Adipocyte (in vitro differentiated cells): ENCODE results near the gene HNRNPD.
"Not testable (repeated sequence)": the region's sequence is repeated elsewhere in the genome, so short reads cannot be mapped to it uniquely, and the experiment has no call there.

Experiments
- DNase-seq: peaks from one replicate; pipeline ENCODE4 v3.0.0-alpha.2; 2015; ENCODE audit warnings: low read depth
- H3K27me3 ChIP-seq: replicated peaks from 2 replicates; pipeline ENCODE4 v1.7.0; 2013; ENCODE audit warnings: mild to moderate bottlenecking, low read length, moderate library complexity; ENCODE audit not compliant: control insufficient read depth, insufficient read depth
- H3K36me3 ChIP-seq: 2 replicates; pipeline ENCODE4 v1.7.0; 2013; ENCODE audit warnings: low read length, mild to moderate bottlenecking, moderate library complexity; ENCODE audit not compliant: control insufficient read depth, insufficient read depth, severe bottlenecking
- H3K4me1 ChIP-seq: 2 replicates; pipeline ENCODE4 v1.7.0; 2013; ENCODE audit warnings: mild to moderate bottlenecking, low read length, moderate library complexity; ENCODE audit not compliant: control insufficient read depth, insufficient read depth
- H3K4me3 ChIP-seq: 2 replicates; pipeline ENCODE4 v1.7.0; 2013; ENCODE audit warnings: mild to moderate bottlenecking, low read length, moderate library complexity
- H3K9ac ChIP-seq: 2 replicates; pipeline ENCODE4 v1.7.0; 2013; ENCODE audit warnings: mild to moderate bottlenecking, low read length, moderate library complexity
- H3K9me3 ChIP-seq: 2 replicates; pipeline ENCODE4 v1.7.0; 2013; ENCODE audit warnings: mild to moderate bottlenecking, low read length, moderate library complexity; ENCODE audit not compliant: control insufficient read depth

HNRNPD gene

GRCh38 chr4:82373816-82374625 is at the start of gene HNRNPD:
Gene HNRNPD, minus strand, starts transcription at chr4:82373991. Its CDS starts 313 bp downstream, at chr4:82373678.
- H3K36me3 ChIP-seq: peaks cover 7% of the 10 kb centered on the region
- peaks cover 23% of the 10 kb centered on the region for H3K4me1 ChIP-seq
- H3K4me3 ChIP-seq: peak within 1 kb of the TSS; percentile 89
- H3K9ac ChIP-seq: peak within 1 kb of the TSS; percentile 98
- H3K27me3 ChIP-seq: no peaks in the 10 kb centered on the region
- no peaks in the 10 kb centered on the region for H3K9me3 ChIP-seq
- DNase-seq: peak; percentile 99

GRCh38 chr4:82422616-82423015 is 48.8 kb upstream of the HNRNPD start:
- peaks cover 37% of the 10 kb centered on the region for H3K4me1 ChIP-seq
- no peaks in the 10 kb centered on the region for H3K9me3 ChIP-seq
- H3K36me3 ChIP-seq: peaks cover 52% of the 10 kb centered on the region
- no peak overlapping the region for H3K9ac ChIP-seq
- no peak overlapping the region for H3K4me3 ChIP-seq
- no peak for DNase-seq
- H3K27me3 ChIP-seq: no peaks in the 10 kb centered on the region

GRCh38 chr4:82421796-82422560 is 48.2 kb upstream of the HNRNPD start:
- H3K9me3 ChIP-seq: no peaks in the 10 kb centered on the region
- H3K4me3 ChIP-seq: no peak overlapping the region
- no peak for DNase-seq
- H3K36me3 ChIP-seq: peaks cover 48% of the 10 kb centered on the region
- no peaks in the 10 kb centered on the region for H3K27me3 ChIP-seq
- no peak overlapping the region for H3K9ac ChIP-seq
- peaks cover 35% of the 10 kb centered on the region for H3K4me1 ChIP-seq

GRCh38 chr4:82419451-82419850 is 45.7 kb upstream of the HNRNPD start:
- no peak for DNase-seq
- Histone ChIP-seq H3K4me1 (peaks cover 14% of the 10 kb centered on the region), H3K36me3 (peaks cover 22% of the 10 kb centered on the region), H3K9ac (no peak overlapping the region), H3K27me3 (no peaks in the 10 kb centered on the region), H3K9me3 (no peaks in the 10 kb centered on the region), H3K4me3 (no peak overlapping the region)

GRCh38 chr4:82415922-82416365 is 42.2 kb upstream of the HNRNPD start:
- no peak for DNase-seq
- no peaks in the 10 kb centered on the region for H3K4me1 ChIP-seq
- no peak overlapping the region for H3K4me3 ChIP-seq
- H3K9ac ChIP-seq: no peak overlapping the region
- no peaks in the 10 kb centered on the region for H3K36me3 ChIP-seq
- no peaks in the 10 kb centered on the region for H3K9me3 ChIP-seq
- no peaks in the 10 kb centered on the region for H3K27me3 ChIP-seq

GRCh38 chr4:82415061-82415460 is 41.3 kb upstream of the HNRNPD start:
- not testable (repeated sequence) for H3K36me3 ChIP-seq, H3K9ac ChIP-seq

GRCh38 chr4:82403725-82404124 is 29.9 kb upstream of the HNRNPD start:
- Histone ChIP-seq H3K27me3 (no peaks in the 10 kb centered on the region), H3K9me3 (no peaks in the 10 kb centered on the region), H3K36me3 (no peaks in the 10 kb centered on the region), H3K9ac (no peak overlapping the region), H3K4me3 (no peak overlapping the region), H3K4me1 (no peaks in the 10 kb centered on the region)
- no peak for DNase-seq

More at GRCh38 chr4:82415061-82415460, 41.3 kb upstream of the HNRNPD start:
- H3K4me1 ChIP-seq, DNase-seq, H3K27me3 ChIP-seq, H3K9me3 ChIP-seq, H3K4me3 ChIP-seq: not testable (repeated sequence)

- Histone ChIP-seq H3K27me3 (no peaks in the 10 kb centered on the region), H3K9ac (no peak overlapping the region), H3K4me3 (no peak overlapping the region), H3K9me3 (no peaks in the 10 kb centered on the region), H3K4me1 (no peaks in the 10 kb centered on the region), H3K36me3 (no peaks in the 10 kb centered on the region)
- DNase-seq: no peak
Measured at GRCh38 chr4:82402196-82402775, 28.5 kb upstream of the HNRNPD start.

GRCh38 chr4:82401600-82401999 is 27.8 kb upstream of the HNRNPD start:
- H3K4me3 ChIP-seq: no peak overlapping the region
- H3K36me3 ChIP-seq: no peaks in the 10 kb centered on the region
- H3K27me3 ChIP-seq: no peaks in the 10 kb centered on the region
- no peak overlapping the region for H3K9ac ChIP-seq
- no peak for DNase-seq
- no peaks in the 10 kb centered on the region for H3K4me1 ChIP-seq
- H3K9me3 ChIP-seq: no peaks in the 10 kb centered on the region

- H3K9me3 ChIP-seq: no peaks in the 10 kb centered on the region
- no peaks in the 10 kb centered on the region for H3K36me3 ChIP-seq
- no peak overlapping the region for H3K9ac ChIP-seq
- no peak overlapping the region for H3K4me3 ChIP-seq
- no peaks in the 10 kb centered on the region for H3K4me1 ChIP-seq
- H3K27me3 ChIP-seq: no peaks in the 10 kb centered on the region
- DNase-seq: no peak
Measured at GRCh38 chr4:82398263-82398662, 24.5 kb upstream of the HNRNPD start.

- H3K36me3 ChIP-seq: no peaks in the 10 kb centered on the region
- H3K4me3 ChIP-seq: no peak overlapping the region
- DNase-seq: no peak
- no peaks in the 10 kb centered on the region for H3K4me1 ChIP-seq
- H3K9me3 ChIP-seq: no peaks in the 10 kb centered on the region
- no peak overlapping the region for H3K9ac ChIP-seq
- H3K27me3 ChIP-seq: no peaks in the 10 kb centered on the region
Measured at GRCh38 chr4:82397527-82397926, 23.7 kb upstream of the HNRNPD start.
